ENCODE results near the gene UBE2E1.

Gene UBE2E1

GRCh38 chr3:23920151-23920655 is 114.4 kb downstream of the UBE2E1 start:
- Histone ChIP-seq H3K4me3 (ENCODE audit: insufficient read depth, low read depth, low read length, poor library complexity, severe bottlenecking) (no peak overlapping the region), H3K9me3 (ENCODE audit: control insufficient read depth, low read length) (no peaks in the 10 kb centered on the region), H3K4me1 (ENCODE audit: control insufficient read depth, insufficient read depth, low read length, poor library complexity, severe bottlenecking) (peaks cover 12% of the 10 kb centered on the region), H3K27ac (ENCODE audit: insufficient read depth, low read length, poor library complexity, severe bottlenecking) (no peak overlapping the region), H3K27me3 (replicated peaks; ENCODE audit: control insufficient read depth, insufficient read depth, low read length, poor library complexity, severe bottlenecking) (no peaks in the 10 kb centered on the region), H3K36me3 (ENCODE audit: control insufficient read depth, insufficient read depth, low read length) (peaks cover 21% of the 10 kb centered on the region)
- no peak for DNase-seq

- Histone ChIP-seq H3K27me3 (replicated peaks; ENCODE audit: control insufficient read depth, insufficient read depth, low read length, poor library complexity, severe bottlenecking) (no peaks in the 10 kb centered on the region), H3K4me1 (ENCODE audit: control insufficient read depth, insufficient read depth, low read length, poor library complexity, severe bottlenecking) (peaks cover 12% of the 10 kb centered on the region), H3K9me3 (ENCODE audit: control insufficient read depth, low read length) (no peaks in the 10 kb centered on the region), H3K36me3 (ENCODE audit: control insufficient read depth, insufficient read depth, low read length) (peaks cover 21% of the 10 kb centered on the region), H3K4me3 (ENCODE audit: insufficient read depth, low read depth, low read length, poor library complexity, severe bottlenecking) (no peak overlapping the region), H3K27ac (ENCODE audit: insufficient read depth, low read length, poor library complexity, severe bottlenecking) (no peak overlapping the region)
- DNase-seq, result no peak
Measured at GRCh38 chr3:23921052-23921511, 115.3 kb downstream of the UBE2E1 start.

GRCh38 chr3:23923786-23924185 is 118.0 kb downstream of the UBE2E1 start:
- Histone ChIP-seq H3K4me1 (ENCODE audit: control insufficient read depth, insufficient read depth, low read length, poor library complexity, severe bottlenecking) (peaks cover 2% of the 10 kb centered on the region), H3K9me3 (ENCODE audit: control insufficient read depth, low read length) (no peaks in the 10 kb centered on the region), H3K27me3 (replicated peaks; ENCODE audit: control insufficient read depth, insufficient read depth, low read length, poor library complexity, severe bottlenecking) (no peaks in the 10 kb centered on the region), H3K4me3 (ENCODE audit: insufficient read depth, low read depth, low read length, poor library complexity, severe bottlenecking) (no peak overlapping the region), H3K27ac (ENCODE audit: insufficient read depth, low read length, poor library complexity, severe bottlenecking) (no peak overlapping the region), H3K36me3 (ENCODE audit: control insufficient read depth, insufficient read depth, low read length) (peaks cover 17% of the 10 kb centered on the region)
- no peak for DNase-seq

- Histone ChIP-seq H3K27ac (ENCODE audit: insufficient read depth, low read length, poor library complexity, severe bottlenecking) (no peak overlapping the region), H3K4me3 (ENCODE audit: insufficient read depth, low read depth, low read length, poor library complexity, severe bottlenecking) (no peak overlapping the region), H3K36me3 (ENCODE audit: control insufficient read depth, insufficient read depth, low read length) (peaks cover 3% of the 10 kb centered on the region), H3K9me3 (ENCODE audit: control insufficient read depth, low read length) (no peaks in the 10 kb centered on the region), H3K27me3 (replicated peaks; ENCODE audit: control insufficient read depth, insufficient read depth, low read length, poor library complexity, severe bottlenecking) (no peaks in the 10 kb centered on the region), H3K4me1 (ENCODE audit: control insufficient read depth, insufficient read depth, low read length, poor library complexity, severe bottlenecking) (no peaks in the 10 kb centered on the region)
- DNase-seq, result no peak
Measured at GRCh38 chr3:23926246-23926645, 120.5 kb downstream of the UBE2E1 start.

- Histone ChIP-seq H3K36me3 (ENCODE audit: control insufficient read depth, insufficient read depth, low read length) (peaks cover 3% of the 10 kb centered on the region), H3K27me3 (replicated peaks; ENCODE audit: control insufficient read depth, insufficient read depth, low read length, poor library complexity, severe bottlenecking) (no peaks in the 10 kb centered on the region), H3K4me3 (ENCODE audit: insufficient read depth, low read depth, low read length, poor library complexity, severe bottlenecking) (no peak overlapping the region), H3K27ac (ENCODE audit: insufficient read depth, low read length, poor library complexity, severe bottlenecking) (no peak overlapping the region), H3K4me1 (ENCODE audit: control insufficient read depth, insufficient read depth, low read length, poor library complexity, severe bottlenecking) (no peaks in the 10 kb centered on the region), H3K9me3 (ENCODE audit: control insufficient read depth, low read length) (no peaks in the 10 kb centered on the region)
- no peak for DNase-seq
Measured at GRCh38 chr3:23926736-23927135, 121.0 kb downstream of the UBE2E1 start.

- DNase-seq, result no peak
- Histone ChIP-seq H3K9me3 (ENCODE audit: control insufficient read depth, low read length) (no peaks in the 10 kb centered on the region), H3K27ac (ENCODE audit: insufficient read depth, low read length, poor library complexity, severe bottlenecking) (no peak overlapping the region), H3K27me3 (replicated peaks; ENCODE audit: control insufficient read depth, insufficient read depth, low read length, poor library complexity, severe bottlenecking) (no peaks in the 10 kb centered on the region), H3K4me3 (ENCODE audit: insufficient read depth, low read depth, low read length, poor library complexity, severe bottlenecking) (no peak overlapping the region), H3K36me3 (ENCODE audit: control insufficient read depth, insufficient read depth, low read length) (peaks cover 3% of the 10 kb centered on the region), H3K4me1 (ENCODE audit: control insufficient read depth, insufficient read depth, low read length, poor library complexity, severe bottlenecking) (no peaks in the 10 kb centered on the region)
Measured at GRCh38 chr3:23928524-23928923, 122.8 kb downstream of the UBE2E1 start.

- Histone ChIP-seq H3K4me1 (ENCODE audit: control insufficient read depth, insufficient read depth, low read length, poor library complexity, severe bottlenecking) (no peaks in the 10 kb centered on the region), H3K9me3 (ENCODE audit: control insufficient read depth, low read length) (no peaks in the 10 kb centered on the region), H3K27ac (ENCODE audit: insufficient read depth, low read length, poor library complexity, severe bottlenecking) (no peak overlapping the region), H3K4me3 (ENCODE audit: insufficient read depth, low read depth, low read length, poor library complexity, severe bottlenecking) (no peak overlapping the region), H3K27me3 (replicated peaks; ENCODE audit: control insufficient read depth, insufficient read depth, low read length, poor library complexity, severe bottlenecking) (no peaks in the 10 kb centered on the region), H3K36me3 (ENCODE audit: control insufficient read depth, insufficient read depth, low read length) (no peaks in the 10 kb centered on the region)
- DNase-seq, result no peak
Measured at GRCh38 chr3:23931597-23931996, 125.8 kb downstream of the UBE2E1 start.

GRCh38 chr3:23932571-23932970 is 126.8 kb downstream of the UBE2E1 start:
- Histone ChIP-seq H3K4me1 (ENCODE audit: control insufficient read depth, insufficient read depth, low read length, poor library complexity, severe bottlenecking) (no peaks in the 10 kb centered on the region), H3K9me3 (ENCODE audit: control insufficient read depth, low read length) (no peaks in the 10 kb centered on the region), H3K27ac (ENCODE audit: insufficient read depth, low read length, poor library complexity, severe bottlenecking) (no peak overlapping the region), H3K4me3 (ENCODE audit: insufficient read depth, low read depth, low read length, poor library complexity, severe bottlenecking) (no peak overlapping the region), H3K27me3 (replicated peaks; ENCODE audit: control insufficient read depth, insufficient read depth, low read length, poor library complexity, severe bottlenecking) (no peaks in the 10 kb centered on the region), H3K36me3 (ENCODE audit: control insufficient read depth, insufficient read depth, low read length) (no peaks in the 10 kb centered on the region)
- no peak for DNase-seq

GRCh38 chr3:23934253-23934652 is 128.5 kb downstream of the UBE2E1 start:
- no peak overlapping the region for H3K4me3 ChIP-seq (ENCODE audit: insufficient read depth, low read depth, low read length, poor library complexity, severe bottlenecking)
- no peak overlapping the region for H3K27ac ChIP-seq (ENCODE audit: insufficient read depth, low read length, poor library complexity, severe bottlenecking)
- no peak for DNase-seq
- H3K9me3 ChIP-seq (ENCODE audit: control insufficient read depth, low read length), result no peaks in the 10 kb centered on the region
- no peaks in the 10 kb centered on the region for H3K4me1 ChIP-seq (ENCODE audit: control insufficient read depth, insufficient read depth, low read length, poor library complexity, severe bottlenecking)
- no peaks in the 10 kb centered on the region for H3K27me3 ChIP-seq (replicated peaks; ENCODE audit: control insufficient read depth, insufficient read depth, low read length, poor library complexity, severe bottlenecking)
- no peaks in the 10 kb centered on the region for H3K36me3 ChIP-seq (ENCODE audit: control insufficient read depth, insufficient read depth, low read length)

- Histone ChIP-seq H3K4me1 (ENCODE audit: control insufficient read depth, insufficient read depth, low read length, poor library complexity, severe bottlenecking) (no peaks in the 10 kb centered on the region), H3K4me3 (ENCODE audit: insufficient read depth, low read depth, low read length, poor library complexity, severe bottlenecking) (no peak overlapping the region), H3K27me3 (replicated peaks; ENCODE audit: control insufficient read depth, insufficient read depth, low read length, poor library complexity, severe bottlenecking) (no peaks in the 10 kb centered on the region), H3K27ac (ENCODE audit: insufficient read depth, low read length, poor library complexity, severe bottlenecking) (no peak overlapping the region), H3K36me3 (ENCODE audit: control insufficient read depth, insufficient read depth, low read length) (no peaks in the 10 kb centered on the region), H3K9me3 (ENCODE audit: control insufficient read depth, low read length) (no peaks in the 10 kb centered on the region)
- DNase-seq, result no peak
Measured at GRCh38 chr3:23937296-23937695, 131.5 kb downstream of the UBE2E1 start.

All from effector memory CD4-positive, alpha-beta T cell (primary cell).